Brain microvascular endothelial cell (primary cell): ENCODE results near the gene ZNF862.

Experiments used
- DNase-seq: peaks from one replicate; pipeline ENCODE4 v3.0.0-alpha.2; 2020
- H3K27ac ChIP-seq: fragments of 250-450 bp; sonication (Bioruptor Pico); 2 replicates; pipeline ENCODE4 v1.5.1; 2020; ENCODE audit warnings: mild to moderate bottlenecking, moderate library complexity
- H3K27me3 ChIP-seq: fragments of 250-450 bp; sonication (Bioruptor Pico); replicated peaks from 2 replicates; pipeline ENCODE4 v1.5.1; 2020; ENCODE audit warnings: mild to moderate bottlenecking
- H3K36me3 ChIP-seq: fragments of 250-450 bp; sonication (Bioruptor Pico); replicated peaks from 2 replicates; pipeline ENCODE4 v1.5.1; 2020; ENCODE audit warnings: mild to moderate bottlenecking
- H3K4me3 ChIP-seq: 2 replicates; pipeline ENCODE4 v1.5.1; 2011; ENCODE audit warnings: low read depth, mild to moderate bottlenecking, control low read depth, low read length, moderate library complexity
- in situ Hi-C: cut with HindIII; loops from 2 replicates; pipeline ENCODE4 v1.10.0; 2017; ENCODE audit warnings: low sequenced_read_pairs, low pct_ligation_motif_present
- TF ChIP-seq, protein P1 (sequence below): IDR thresholded peaks from 2 replicates; pipeline ENCODE4 v1.5.1; 2011; ENCODE audit warnings: low read depth, mild to moderate bottlenecking, moderate library complexity, low read length, control low read depth, inconsistent platforms; ENCODE audit errors: missing control alignments

The ZNF862 gene

DNA sequence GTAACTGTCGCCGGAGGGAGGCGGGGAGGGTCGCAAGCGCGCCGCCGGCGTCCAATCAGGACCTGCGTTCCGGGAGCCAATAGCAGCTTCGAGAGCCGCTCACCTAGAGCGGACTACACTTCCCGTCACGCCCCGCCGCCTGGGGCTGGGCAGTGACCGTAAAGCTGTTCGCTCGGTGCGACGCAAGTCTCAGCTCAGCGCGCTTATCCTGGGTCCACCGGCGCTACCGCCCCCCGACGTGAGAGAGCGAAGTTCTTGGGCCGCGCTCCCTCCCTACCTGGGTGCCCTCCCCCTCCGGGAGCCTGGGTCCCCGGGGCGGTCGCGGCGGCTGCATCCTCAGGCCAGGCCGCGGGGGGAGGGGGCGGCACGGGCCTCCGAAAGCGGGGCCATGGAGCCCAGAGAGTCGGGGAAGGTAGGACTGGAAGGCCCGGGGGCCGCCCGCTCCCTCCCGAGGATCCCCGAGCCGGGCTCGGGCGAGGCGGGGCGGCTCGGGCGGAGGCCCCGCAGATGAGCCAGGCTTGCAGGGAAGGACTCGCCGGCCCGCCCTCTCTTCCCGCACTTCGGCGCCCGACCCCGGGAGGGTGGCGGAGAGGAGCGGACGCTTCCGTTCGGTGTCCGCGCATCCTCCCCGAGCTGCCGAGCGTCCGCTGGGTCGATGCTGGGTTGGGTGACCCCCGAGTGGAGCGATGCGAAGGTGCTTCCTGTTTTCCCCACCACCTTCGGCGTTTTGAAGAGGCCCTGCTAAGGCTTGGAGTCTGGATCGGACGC lies at the start of gene ZNF862:
Gene ZNF862, plus strand, starts transcription at position 152 of the 768 bp plus-strand sequence. Its CDS starts 237 bp downstream, at position 389.
- DNase-seq = peak; percentile 98
- peak within 1 kb of the TSS; percentile 35 for H3K27ac ChIP-seq
- no peaks in the 10 kb centered on the region for H3K36me3 ChIP-seq
- in situ Hi-C loops = no loop called here
- TF ChIP-seq, protein P1, sequence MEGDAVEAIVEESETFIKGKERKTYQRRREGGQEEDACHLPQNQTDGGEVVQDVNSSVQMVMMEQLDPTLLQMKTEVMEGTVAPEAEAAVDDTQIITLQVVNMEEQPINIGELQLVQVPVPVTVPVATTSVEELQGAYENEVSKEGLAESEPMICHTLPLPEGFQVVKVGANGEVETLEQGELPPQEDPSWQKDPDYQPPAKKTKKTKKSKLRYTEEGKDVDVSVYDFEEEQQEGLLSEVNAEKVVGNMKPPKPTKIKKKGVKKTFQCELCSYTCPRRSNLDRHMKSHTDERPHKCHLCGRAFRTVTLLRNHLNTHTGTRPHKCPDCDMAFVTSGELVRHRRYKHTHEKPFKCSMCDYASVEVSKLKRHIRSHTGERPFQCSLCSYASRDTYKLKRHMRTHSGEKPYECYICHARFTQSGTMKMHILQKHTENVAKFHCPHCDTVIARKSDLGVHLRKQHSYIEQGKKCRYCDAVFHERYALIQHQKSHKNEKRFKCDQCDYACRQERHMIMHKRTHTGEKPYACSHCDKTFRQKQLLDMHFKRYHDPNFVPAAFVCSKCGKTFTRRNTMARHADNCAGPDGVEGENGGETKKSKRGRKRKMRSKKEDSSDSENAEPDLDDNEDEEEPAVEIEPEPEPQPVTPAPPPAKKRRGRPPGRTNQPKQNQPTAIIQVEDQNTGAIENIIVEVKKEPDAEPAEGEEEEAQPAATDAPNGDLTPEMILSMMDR = peak; percentile 29
- H3K27me3 ChIP-seq = no peaks in the 10 kb centered on the region
- H3K4me3 ChIP-seq = peak within 1 kb of the TSS; percentile 81

DNA sequence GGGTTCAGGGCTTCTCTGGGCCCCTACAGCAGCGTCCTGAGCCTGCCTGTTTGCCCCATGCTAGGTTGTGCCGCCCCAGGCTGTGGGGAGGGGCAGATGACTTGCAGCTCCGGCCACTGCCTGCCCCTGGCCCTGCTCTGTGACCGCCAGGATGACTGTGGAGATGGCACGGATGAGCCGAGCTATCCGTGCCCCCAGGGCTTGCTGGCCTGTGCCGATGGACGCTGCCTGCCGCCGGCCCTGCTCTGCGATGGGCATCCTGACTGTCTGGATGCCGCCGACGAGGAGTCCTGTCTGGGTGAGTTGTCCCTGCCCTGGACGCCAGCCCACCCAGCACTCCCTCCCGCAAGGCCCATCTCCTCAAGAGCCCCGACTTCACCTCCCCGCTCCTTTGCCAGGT lies 49.1 kb upstream of the ZNF862 start:
- Histone ChIP-seq H3K4me3 (no peak overlapping the region), H3K27me3 (peaks cover 45% of the 10 kb centered on the region), H3K36me3 (no peaks in the 10 kb centered on the region), H3K27ac (no peak overlapping the region)
- DNase-seq = no peak
- TF ChIP-seq, protein P1 = no peak
- in situ Hi-C loops = no loop called here

DNA sequence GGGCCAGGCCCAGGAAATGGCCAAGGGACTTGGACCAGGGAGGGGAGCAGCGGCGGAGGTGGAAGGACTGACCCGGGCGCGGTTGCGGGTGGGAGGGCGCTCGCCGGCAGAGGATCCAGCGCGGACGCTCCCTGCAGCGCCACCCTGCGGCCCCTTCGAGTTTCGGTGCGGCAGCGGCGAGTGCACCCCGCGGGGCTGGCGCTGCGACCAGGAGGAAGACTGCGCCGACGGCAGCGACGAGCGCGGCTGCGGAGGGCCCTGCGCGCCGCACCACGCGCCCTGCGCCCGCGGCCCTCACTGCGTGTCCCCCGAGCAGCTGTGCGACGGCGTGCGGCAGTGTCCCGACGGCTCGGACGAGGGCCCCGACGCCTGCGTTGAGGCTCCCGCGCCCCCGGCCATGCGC lies 48.0 kb upstream of the ZNF862 start:
- Histone ChIP-seq H3K4me3 (no peak overlapping the region), H3K27ac (no peak overlapping the region), H3K27me3 (peaks cover 48% of the 10 kb centered on the region), H3K36me3 (no peaks in the 10 kb centered on the region)
- no peak for DNase-seq
- in situ Hi-C loops = no loop called here
- TF ChIP-seq, protein P1 = peak; percentile 51

DNA sequence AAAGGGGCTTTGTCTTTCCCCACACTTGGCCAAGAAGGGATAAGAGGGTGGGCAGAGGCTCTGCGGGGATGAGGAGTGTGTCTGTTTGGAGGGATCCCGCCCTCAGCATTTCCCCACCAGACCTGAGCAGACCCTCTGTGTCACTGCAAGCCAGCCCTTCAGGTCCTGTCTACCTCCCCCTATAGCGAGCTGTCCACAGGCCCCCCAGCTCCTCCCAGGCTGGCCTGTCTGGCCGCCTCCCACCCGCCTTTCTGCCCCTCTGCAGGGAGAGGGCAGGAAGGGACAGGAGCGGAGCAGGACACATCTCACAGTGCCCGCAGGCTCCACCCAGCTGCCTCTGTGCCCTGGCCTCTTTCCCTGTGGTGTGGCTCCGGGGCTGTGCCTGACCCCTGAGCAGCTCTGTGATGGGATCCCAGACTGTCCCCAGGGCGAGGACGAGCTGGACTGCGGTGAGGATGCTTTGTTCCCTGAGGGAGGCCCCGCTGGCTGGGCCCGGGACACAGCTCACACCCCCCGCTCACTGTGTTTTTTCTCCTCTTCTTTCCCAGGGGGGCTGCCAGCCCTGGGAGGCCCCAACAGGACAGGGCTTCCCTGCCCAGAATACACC lies 47.3 kb upstream of the ZNF862 start:
- Histone ChIP-seq H3K4me3 (no peak overlapping the region), H3K36me3 (no peaks in the 10 kb centered on the region), H3K27me3 (peaks cover 48% of the 10 kb centered on the region), H3K27ac (no peak overlapping the region)
- in situ Hi-C loops = no loop called here
- TF ChIP-seq, protein P1 = no peak
- DNase-seq = no peak

DNA sequence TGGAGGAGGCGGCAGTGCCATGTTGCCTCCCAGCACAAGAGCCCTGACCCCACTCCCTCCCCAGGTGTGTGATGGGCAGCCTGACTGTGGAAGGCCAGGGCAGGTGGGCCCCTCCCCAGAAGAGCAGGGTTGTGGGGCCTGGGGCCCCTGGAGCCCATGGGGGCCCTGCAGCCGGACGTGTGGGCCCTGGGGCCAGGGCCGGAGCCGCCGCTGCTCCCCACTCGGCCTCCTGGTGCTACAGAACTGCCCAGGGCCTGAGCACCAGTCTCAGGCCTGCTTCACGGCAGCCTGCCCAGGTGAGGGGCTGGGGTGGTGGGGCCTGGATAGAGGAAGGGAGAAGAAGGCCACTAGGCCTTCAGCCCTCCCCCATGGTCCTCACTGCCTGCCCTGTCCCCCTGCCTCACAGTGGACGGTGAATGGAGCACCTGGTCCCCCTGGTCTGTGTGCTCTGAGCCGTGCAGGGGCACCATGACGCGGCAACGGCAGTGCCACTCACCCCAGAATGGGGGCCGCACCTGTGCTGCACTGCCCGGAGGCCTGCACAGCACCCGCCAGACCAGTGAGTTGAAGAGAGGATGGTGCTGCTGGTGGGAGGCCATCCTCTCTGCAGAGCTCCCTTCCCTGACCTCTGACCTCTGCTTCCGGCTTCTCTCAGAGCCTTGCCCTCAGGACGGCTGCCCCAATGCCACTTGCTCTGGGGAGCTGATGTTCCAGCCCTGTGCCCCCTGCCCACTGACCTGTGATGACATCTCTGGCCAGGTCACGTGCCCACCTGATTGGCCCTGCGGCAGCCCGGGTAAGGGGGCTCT lies 46.6 kb upstream of the ZNF862 start:
- Histone ChIP-seq H3K27me3 (peaks cover 48% of the 10 kb centered on the region), H3K4me3 (no peak overlapping the region), H3K27ac (no peak overlapping the region), H3K36me3 (no peaks in the 10 kb centered on the region)
- no peak for DNase-seq
- in situ Hi-C loops = no loop called here
- TF ChIP-seq, protein P1 = no peak
